LNCAP (cell line): Measurements from ENCODE around the gene PHEX.

Experiments used
- TF ChIP-seq, protein P1 (sequence below): fragments of 450-650 bp; IDR thresholded peaks from 2 replicates; pipeline ENCODE4 v1.5.1; 2017; ENCODE audit warnings: mild to moderate bottlenecking

PHEX gene

DNA sequence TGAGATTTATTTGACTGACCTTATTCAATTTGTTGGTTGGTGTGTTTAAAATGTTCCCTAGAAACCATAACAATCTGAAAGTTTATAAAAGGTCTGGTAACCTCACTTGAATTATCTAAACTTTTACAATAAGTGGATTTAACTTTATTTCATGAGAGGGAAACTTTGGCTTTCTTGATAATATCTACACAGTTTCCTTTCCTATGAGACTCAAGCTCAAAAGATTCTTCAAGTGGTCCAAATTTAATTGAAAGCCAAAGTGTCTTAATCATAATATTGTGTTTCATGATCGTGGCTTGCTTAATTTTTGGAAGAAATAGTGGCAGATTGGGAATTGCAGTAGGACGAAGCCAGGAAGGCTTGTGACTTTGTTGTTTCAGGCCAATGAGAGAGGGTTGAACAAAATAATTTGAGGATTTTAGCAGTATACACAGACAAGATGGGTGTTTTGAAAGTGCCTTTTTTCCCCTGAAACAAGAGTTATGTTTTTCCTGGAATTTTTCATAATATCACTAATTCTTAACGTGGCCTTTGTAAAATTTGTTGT, 55.0 kb downstream of the PHEX start:
- TF ChIP-seq, protein P1, sequence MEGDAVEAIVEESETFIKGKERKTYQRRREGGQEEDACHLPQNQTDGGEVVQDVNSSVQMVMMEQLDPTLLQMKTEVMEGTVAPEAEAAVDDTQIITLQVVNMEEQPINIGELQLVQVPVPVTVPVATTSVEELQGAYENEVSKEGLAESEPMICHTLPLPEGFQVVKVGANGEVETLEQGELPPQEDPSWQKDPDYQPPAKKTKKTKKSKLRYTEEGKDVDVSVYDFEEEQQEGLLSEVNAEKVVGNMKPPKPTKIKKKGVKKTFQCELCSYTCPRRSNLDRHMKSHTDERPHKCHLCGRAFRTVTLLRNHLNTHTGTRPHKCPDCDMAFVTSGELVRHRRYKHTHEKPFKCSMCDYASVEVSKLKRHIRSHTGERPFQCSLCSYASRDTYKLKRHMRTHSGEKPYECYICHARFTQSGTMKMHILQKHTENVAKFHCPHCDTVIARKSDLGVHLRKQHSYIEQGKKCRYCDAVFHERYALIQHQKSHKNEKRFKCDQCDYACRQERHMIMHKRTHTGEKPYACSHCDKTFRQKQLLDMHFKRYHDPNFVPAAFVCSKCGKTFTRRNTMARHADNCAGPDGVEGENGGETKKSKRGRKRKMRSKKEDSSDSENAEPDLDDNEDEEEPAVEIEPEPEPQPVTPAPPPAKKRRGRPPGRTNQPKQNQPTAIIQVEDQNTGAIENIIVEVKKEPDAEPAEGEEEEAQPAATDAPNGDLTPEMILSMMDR = no peak

DNA sequence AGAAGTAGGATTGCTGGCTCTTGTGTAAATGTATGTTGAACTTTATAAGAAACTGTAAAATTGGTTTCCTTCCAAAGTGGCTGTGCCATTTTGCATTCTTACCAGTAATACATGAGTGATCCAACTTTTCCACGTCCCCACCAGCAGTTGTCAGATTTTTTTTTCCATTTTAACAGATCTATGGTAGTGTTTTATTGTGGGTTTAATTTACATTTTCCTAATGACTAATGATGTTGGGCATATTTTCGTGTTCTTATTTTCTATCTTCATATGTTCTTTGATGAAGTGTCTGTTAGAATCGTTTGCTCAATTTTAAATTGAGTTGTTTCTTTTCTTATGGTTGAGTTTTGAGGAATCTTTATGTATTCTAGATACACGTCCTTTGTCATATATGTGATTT, 56.2 kb downstream of the PHEX start:
- TF ChIP-seq, protein P1 = no peak

DNA sequence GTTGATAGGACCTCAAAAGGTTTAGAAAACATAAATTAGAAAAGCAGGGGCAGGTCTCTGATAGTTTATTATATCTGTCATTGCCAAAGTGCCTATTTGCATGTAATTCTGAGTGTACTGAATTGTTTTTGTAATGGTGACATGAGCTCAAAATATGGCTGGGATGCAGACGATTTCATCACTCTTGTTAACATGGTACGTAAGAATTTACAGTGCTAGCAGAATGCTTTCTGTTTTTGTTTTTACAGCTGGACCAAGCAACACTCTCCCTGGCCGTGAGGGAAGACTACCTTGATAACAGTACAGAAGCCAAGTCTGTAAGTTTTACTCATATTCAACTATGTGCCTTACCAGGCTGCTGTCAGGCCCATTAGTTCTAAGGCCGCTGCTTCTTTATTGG, 58.1 kb downstream of the PHEX start:
- TF ChIP-seq, protein P1 = no peak

DNA sequence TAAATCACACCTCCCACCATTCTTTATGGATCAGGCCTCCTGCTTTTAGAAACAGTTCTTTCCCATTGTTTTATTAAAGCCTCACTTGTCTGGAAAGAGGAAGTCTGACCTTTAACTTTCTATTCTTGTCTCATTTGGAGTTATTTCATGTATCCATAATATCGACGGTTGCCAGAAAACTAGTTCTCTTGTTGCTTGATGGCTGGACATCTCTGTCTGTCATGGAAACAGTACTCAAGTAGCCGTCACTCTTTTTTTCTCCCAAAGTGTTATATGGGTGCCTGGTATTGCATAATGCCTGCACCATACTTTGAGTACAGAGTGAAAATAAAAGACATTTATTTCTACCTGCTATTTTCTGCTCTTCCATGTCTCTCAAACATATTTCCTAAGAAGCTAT, 61.4 kb downstream of the PHEX start:
- TF ChIP-seq, protein P1 = no peak

DNA sequence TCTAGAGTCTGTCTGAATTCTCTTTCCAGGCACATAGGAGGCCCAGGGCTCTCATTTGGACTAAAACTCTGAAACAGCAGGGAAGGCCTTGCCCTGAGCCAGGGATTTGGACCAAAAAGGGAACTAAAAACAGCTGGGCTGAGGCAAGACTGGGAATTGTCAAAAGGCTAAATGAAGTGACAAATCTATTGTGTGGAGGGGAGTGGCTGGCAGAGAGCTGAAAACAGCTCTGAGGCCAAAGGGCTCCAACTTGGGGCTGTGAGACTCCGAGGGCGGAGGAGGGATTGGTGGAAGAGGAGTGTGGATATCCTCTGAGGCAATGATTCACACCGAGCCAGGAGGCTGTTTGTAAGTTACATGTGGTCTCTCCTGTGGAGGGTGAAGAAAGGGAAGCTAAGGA, 63.2 kb downstream of the PHEX start:
- TF ChIP-seq, protein P1 = no peak

DNA sequence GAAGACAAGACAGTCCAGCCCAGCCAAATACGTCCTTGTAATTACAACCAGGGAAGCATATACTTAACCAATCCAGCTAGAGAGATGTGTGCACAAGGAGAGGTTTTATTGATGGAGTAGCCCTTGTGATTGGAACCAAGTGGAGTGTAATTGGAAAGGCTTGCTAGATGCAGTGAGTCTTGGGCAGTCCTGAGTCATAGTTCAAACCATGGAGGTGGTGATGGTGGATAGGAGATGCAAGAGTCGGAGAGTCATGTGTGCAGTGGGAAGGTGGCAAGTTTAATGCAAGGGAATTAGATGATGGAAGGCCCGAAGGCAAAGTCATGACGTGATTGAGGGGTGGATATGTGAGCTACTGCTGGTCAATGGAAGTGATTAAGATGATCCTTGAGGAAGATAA, 63.7 kb downstream of the PHEX start:
- TF ChIP-seq, protein P1 = no peak

DNA sequence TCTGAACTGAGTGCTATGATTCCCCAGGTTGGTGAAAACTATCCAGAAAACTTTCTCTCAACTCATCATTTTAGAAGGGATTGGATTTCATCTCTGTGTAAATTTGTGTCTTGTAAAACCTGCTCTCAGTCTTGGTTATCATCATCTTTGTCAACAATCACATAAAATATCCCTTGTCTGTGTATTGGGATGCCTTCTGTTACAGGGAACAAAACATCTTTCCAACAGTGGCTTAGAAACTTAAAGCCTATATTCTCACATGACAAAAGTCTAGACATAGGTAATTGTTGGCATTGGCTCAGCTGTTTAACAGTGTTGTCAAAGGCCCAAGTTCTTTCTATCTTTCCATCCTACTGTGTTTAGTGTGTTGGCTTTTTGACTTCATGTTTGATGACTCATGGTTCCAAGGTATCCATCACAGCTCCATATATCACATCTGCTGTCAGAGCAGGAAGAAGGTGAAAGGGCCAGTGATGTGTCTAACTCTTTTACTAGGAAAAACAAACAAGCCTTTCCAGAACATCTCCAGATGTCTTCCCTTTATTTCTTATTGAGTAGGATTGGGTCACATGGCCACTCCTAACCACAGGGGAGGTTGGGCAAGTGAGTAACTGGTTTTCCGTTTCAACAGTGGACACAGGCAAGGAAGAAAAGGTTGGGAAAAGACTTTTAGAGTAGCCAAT, 65.0 kb downstream of the PHEX start:
- TF ChIP-seq, protein P1 = no peak
